H1 (cell line): Measurements from ENCODE around the gene CYP17A1. TPM values are rescaled to one million over a fixed set of nuclear protein-coding genes. Genes with fewer than 3 reads are reported as not detected.

ENCODE experiments used
- CTCF ChIA-PET: fragments of 300-600 bp; sonication (Branson Sonifier 250); formaldehyde crosslinking; loops from one replicate; lab custom pipeline; 2021; ENCODE audit not compliant: partially characterized antibody; lab: Charles Lee
- POLR2A ChIA-PET: fragments of 300-600 bp; sonication (Branson Sonifier 250); formaldehyde crosslinking; loops from one replicate; lab custom pipeline; 2021; ENCODE audit warnings: inconsistent platforms; ENCODE audit not compliant: partially characterized antibody; lab: Charles Lee
- DNase-seq, 2 experiments: peaks; one replicate each; pipeline versions ENCODE4 v3.0.0 to v3.0.0-alpha.2; 2010 to 2022; ENCODE audit warnings: low spot score in 2 of 2, low read depth in 1 of 2, mixed read lengths in 1 of 2
- FAIRE-seq: peaks from 2 replicates; lab custom pipeline; 2011; peaks lifted over from hg19 to GRCh38; lab: Jason Lieb, UNC
- H2AFZ ChIP-seq: 2 replicates; pipeline ENCODE4 v1.8.1; 2012; ENCODE audit warnings: low read length, inconsistent platforms
- H2AK5ac ChIP-seq: 2 replicates; pipeline ENCODE4 v1.6.1; 2013; ENCODE audit warnings: low read depth, low read length
- H2BK120ac ChIP-seq: replicated peaks from 2 replicates; pipeline ENCODE3; 2013; ENCODE audit warnings: low read depth, low read length, inconsistent platforms
- H2BK12ac ChIP-seq: 2 replicates; pipeline ENCODE4 v1.6.1; 2013; ENCODE audit warnings: low read depth, low read length
- H2BK15ac ChIP-seq: 2 replicates; pipeline ENCODE4 v1.6.1; 2013; ENCODE audit warnings: low read length
- H2BK20ac ChIP-seq: 2 replicates; pipeline ENCODE4 v1.6.1; 2013; ENCODE audit warnings: low read length
- H2BK5ac ChIP-seq: 2 replicates; pipeline ENCODE4 v1.6.1; 2013; ENCODE audit warnings: low read depth, low read length
- H3K14ac ChIP-seq: 2 replicates; pipeline ENCODE4 v1.6.1; 2013; ENCODE audit warnings: inconsistent platforms; ENCODE audit not compliant: insufficient read length
- H3K18ac ChIP-seq: 2 replicates; pipeline ENCODE4 v1.6.1; 2013; ENCODE audit warnings: low read length; ENCODE audit errors: extremely low read depth
- H3K23ac ChIP-seq: 2 replicates; pipeline ENCODE4 v1.6.1; 2013; ENCODE audit warnings: inconsistent platforms; ENCODE audit not compliant: insufficient read length
- H3K23me2 ChIP-seq: 2 replicates; pipeline ENCODE4 v1.6.1; 2013; ENCODE audit warnings: low read depth, low read length
- H3K27ac ChIP-seq: 2 replicates; pipeline ENCODE4 v1.6.1; 2011; ENCODE audit warnings: low read depth, low read length, inconsistent platforms
- H3K27me3 ChIP-seq, 4 experiments: replicated peaks in 1 of 4; 1 replicate in 1 of 4; 2 replicates in 3 of 4; pipeline versions ENCODE4 v1.6.1 to v1.8.1; 2011 to 2013; ENCODE audit warnings: low read length in 3 of 4, mild to moderate bottlenecking in 3 of 4, inconsistent platforms in 2 of 4, mixed read lengths in 2 of 4, moderate library complexity in 1 of 4; ENCODE audit not compliant: control insufficient read depth in 3 of 4, insufficient read depth in 3 of 4; ENCODE audit errors: extremely low read depth in 1 of 4
- H3K36me3 ChIP-seq, 4 experiments: 2 replicates each; pipeline versions ENCODE4 v1.6.1 to v1.8.1; 2011 to 2013; ENCODE audit warnings: mild to moderate bottlenecking in 4 of 4, low read length in 3 of 4, moderate library complexity in 2 of 4, control low read depth in 1 of 4, inconsistent platforms in 1 of 4; ENCODE audit not compliant: insufficient read depth in 4 of 4, control insufficient read depth in 2 of 4
- H3K4ac ChIP-seq: replicated peaks from 2 replicates; pipeline ENCODE3; 2013; ENCODE audit warnings: low read length, low read depth, mixed read lengths, inconsistent platforms; ENCODE audit not compliant: insufficient read length
- H3K4me1 ChIP-seq, 4 experiments: replicated peaks in 1 of 4; 1 replicate in 1 of 4; 2 replicates in 3 of 4; pipeline versions ENCODE4 v1.6.1 to v1.8.1; 2011 to 2013; ENCODE audit warnings: low read length in 3 of 4, inconsistent platforms in 2 of 4, mixed read lengths in 1 of 4; ENCODE audit not compliant: insufficient read depth in 4 of 4, control insufficient read depth in 3 of 4
- H3K4me2 ChIP-seq, 2 experiments: 2 replicates each; pipeline versions ENCODE4 v1.6.1 to v1.8.1; 2011 to 2013; ENCODE audit warnings: low read depth in 2 of 2, low read length in 2 of 2, control low read depth in 1 of 2, inconsistent platforms in 1 of 2, mild to moderate bottlenecking in 1 of 2; ENCODE audit not compliant: insufficient read depth in 1 of 2
- H3K4me3 ChIP-seq, 4 experiments: fragments of 200-600, 300-600 bp in 1 of 4; sonication (generic), shearing (Covaris generic), sonication (Bioruptor Twin) in 1 of 4; 2 replicates each; pipeline versions ENCODE4 v1.5.1 to v1.8.1; 2011 to 2016; ENCODE audit warnings: low read length in 4 of 4, low read depth in 3 of 4, control low read depth in 2 of 4, inconsistent platforms in 2 of 4, mild to moderate bottlenecking in 2 of 4, mixed read lengths in 1 of 4, moderate library complexity in 1 of 4; ENCODE audit not compliant: insufficient read depth in 2 of 4; ENCODE audit errors: extremely low read depth in 1 of 4
- H3K56ac ChIP-seq: replicated peaks from 2 replicates; pipeline ENCODE3; 2013; ENCODE audit warnings: low read depth, mild to moderate bottlenecking, mixed read lengths, low read length, inconsistent platforms; ENCODE audit not compliant: insufficient read length
- H3K79me1 ChIP-seq: 2 replicates; pipeline ENCODE4 v1.6.1; 2013; ENCODE audit warnings: low read depth, low read length, control low read depth
- H3K79me2 ChIP-seq, 2 experiments: 2 replicates each; pipeline versions ENCODE4 v1.6.1 to v1.8.1; 2012 to 2013; ENCODE audit warnings: low read length in 2 of 2, mild to moderate bottlenecking in 2 of 2, inconsistent platforms in 1 of 2; ENCODE audit not compliant: insufficient read depth in 2 of 2, control insufficient read depth in 1 of 2
- H3K9ac ChIP-seq, 4 experiments: replicated peaks in 1 of 4; 1 replicate in 1 of 4; 2 replicates in 3 of 4; pipeline versions ENCODE4 v1.6.1 to v1.8.1; 2011 to 2013; ENCODE audit warnings: low read depth in 3 of 4, low read length in 3 of 4, control low read depth in 2 of 4, mild to moderate bottlenecking in 2 of 4, moderate library complexity in 2 of 4, inconsistent platforms in 1 of 4; ENCODE audit errors: extremely low read depth in 1 of 4
- H3K9me3 ChIP-seq, 2 experiments: 2 replicates each; pipeline versions ENCODE4 v1.6.1 to v1.8.1; 2012 to 2013; ENCODE audit warnings: mild to moderate bottlenecking in 2 of 2, moderate library complexity in 2 of 2, control low read depth in 1 of 2, inconsistent platforms in 1 of 2, low read depth in 1 of 2, low read length in 1 of 2, mixed read lengths in 1 of 2; ENCODE audit not compliant: insufficient read depth in 2 of 2
- H4K20me1 ChIP-seq, 2 experiments: replicated peaks in 1 of 2; 2 replicates each; pipeline versions ENCODE3 to v1.8.1; 2011 to 2013; ENCODE audit warnings: inconsistent platforms in 2 of 2, low read length in 2 of 2, mild to moderate bottlenecking in 1 of 2; ENCODE audit not compliant: insufficient read depth in 2 of 2, control insufficient read depth in 1 of 2
- H4K5ac ChIP-seq: 2 replicates; pipeline ENCODE4 v1.6.1; 2013; ENCODE audit warnings: low read length, low read depth, mixed read lengths, inconsistent platforms; ENCODE audit not compliant: insufficient read length
- H4K8ac ChIP-seq: 2 replicates; pipeline ENCODE4 v1.8.0; 2013; ENCODE audit warnings: mild to moderate bottlenecking, moderate library complexity, low read length, inconsistent platforms; ENCODE audit not compliant: insufficient read depth; ENCODE audit errors: extremely low read depth
- H4K91ac ChIP-seq: replicated peaks from 2 replicates; pipeline ENCODE3; 2013; ENCODE audit warnings: low read length, mixed read lengths, inconsistent platforms; ENCODE audit not compliant: insufficient read length
- E2F6 ChIP-seq: IDR thresholded peaks from 2 replicates; pipeline ENCODE4 v1.6.1; 2012; ENCODE audit warnings: inconsistent platforms
- FOSL1 ChIP-seq: IDR thresholded peaks from 2 replicates; pipeline ENCODE4 v1.6.1; 2011; ENCODE audit warnings: mild to moderate bottlenecking, low read depth, low read length, moderate library complexity; ENCODE audit not compliant: insufficient read depth
- GTF2F1 ChIP-seq: IDR thresholded peaks from 2 replicates; pipeline ENCODE4 v1.6.1; 2012; ENCODE audit warnings: low read depth, low read length, improper control_type of control experiment, borderline replicate concordance
- HDAC6 ChIP-seq: IDR thresholded peaks from one replicate; pipeline ENCODE4 v1.7.1; 2012; ENCODE audit warnings: low read depth, mild to moderate bottlenecking, inconsistent platforms, low read length, moderate library complexity
- JUND ChIP-seq: IDR thresholded peaks from 2 replicates; pipeline ENCODE4 v1.6.1; 2011; ENCODE audit warnings: mild to moderate bottlenecking, improper control_type of control experiment, low read length
- MAFK ChIP-seq: IDR thresholded peaks from 2 replicates; pipeline ENCODE4 v1.6.1; 2012; ENCODE audit warnings: low read depth, mild to moderate bottlenecking, improper control_type of control experiment, low read length
- MAX ChIP-seq: IDR thresholded peaks from 2 replicates; pipeline ENCODE4 v1.6.1; 2012; ENCODE audit warnings: inconsistent platforms
- NRF1 ChIP-seq: IDR thresholded peaks from 2 replicates; pipeline ENCODE4 v1.6.1; 2011; ENCODE audit warnings: mild to moderate bottlenecking, low read depth, low read length, improper control_type of control experiment
- POLR2A ChIP-seq, 2 experiments: IDR thresholded peaks; 1 replicate in 1 of 2; 2 replicates in 1 of 2; pipeline ENCODE4 v1.6.1; 2011; ENCODE audit warnings: low read depth in 2 of 2, low read length in 2 of 2, mild to moderate bottlenecking in 2 of 2; ENCODE audit errors: control extremely low read depth in 1 of 2
- POLR2AphosphoS5 ChIP-seq: IDR thresholded peaks from 2 replicates; pipeline ENCODE4 v1.6.1; 2011; ENCODE audit warnings: low read depth, low read length
- SP2 ChIP-seq: IDR thresholded peaks from 2 replicates; pipeline ENCODE4 v1.6.1; 2012; ENCODE audit warnings: mild to moderate bottlenecking, low read length, inconsistent platforms
- TBP ChIP-seq: IDR thresholded peaks from 2 replicates; pipeline ENCODE4 v1.6.1; 2011; ENCODE audit warnings: low read depth, low read length, improper control_type of control experiment
- WGBS, 2 experiments: shearing (Covaris generic) in 1 of 2; methylation state at CpG; one replicate each; pipeline versions ENCODE4 v1.1.6 to v1.1.7; 2013 to 2015; ENCODE audit warnings: low lambda C conversion rate in 2 of 2, mixed read lengths in 2 of 2, inconsistent platforms in 1 of 2, low coverage in 1 of 2, missing lambda C conversion rate in 1 of 2; ENCODE audit not compliant: insufficient replicate concordance in 2 of 2, insufficient coverage in 1 of 2, insufficient read length in 1 of 2; ENCODE audit errors: extremely low coverage in 1 of 2, missing lambda C conversion rate in 1 of 2; 5-methylcytosine and 5-hydroxymethylcytosine counted together
- polyA plus RNA-seq, 7 experiments: library from polyadenylated mRNA; depleted of rRNA in 3 of 7; stranded (reverse) in 5 of 7; unstranded in 2 of 7; fragments of >200 nt in 5 of 7; fragments of 200-250 nt in 2 of 7; gene quantifications; 1 replicate in 5 of 7; 2 replicates in 1 of 7; 4 replicates in 1 of 7; pipeline versions ENCODE4 v1.2.1 to v1.2.3, GENCODE V29; 2011 to 2013; ENCODE audit warnings: missing spikeins in 2 of 7, mixed read lengths in 2 of 7
- total RNA-seq: library from RNA; stranded (reverse); fragmentation: NEBNext Ultra II Directional; extraction: Animal tissue kit (Norgen Biotek cat#: 25700); gene quantifications from 2 replicates; pipeline ENCODE4 v1.2.1, GENCODE V29; 2021

The CYP17A1 gene
- total and polyA plus RNA-seq, 2 of the 8 experiments (the other 6 are each of a cell fraction or from before 2014, with no cell fraction given) = not detected

GRCh38 chr10:102813734-102814452 lies 23.3 kb downstream of the CYP17A1 start:
- H4K91ac ChIP-seq = no peak overlapping the region
- no peak for TF ChIP-seq POLR2A (IDR thresholded peaks at IDR 0.05; ENCODE audit: control extremely low read depth in 1 of 2, low read depth in 2 of 2, low read length in 2 of 2)
- no peak for TF ChIP-seq MAX
- no peak for TF ChIP-seq SP2
- TF ChIP-seq E2F6 = no peak
- TF ChIP-seq FOSL1 = no peak
- no peak for TF ChIP-seq JUND
- TF ChIP-seq GTF2F1 = no peak
- no peak for TF ChIP-seq POLR2AphosphoS5
- no peak for TF ChIP-seq HDAC6
- no peak for TF ChIP-seq MAFK
- TF ChIP-seq TBP = no peak
- no peak for TF ChIP-seq NRF1
- DNase-seq = no peak
- no peaks in the 10 kb centered on the region for H4K20me1 ChIP-seq
- ChIA-PET POLR2A (no interaction called here), CTCF (interaction anchor here (0.6 to 1.4 kb wide), 3 partner anchors 59 to 198 kb away, joined by 3 to 4 read pairs (median 4); no protein-coding TSS in a partner anchor)
- peaks cover 0 to 7% (median 2%) of the 10 kb centered on the region in 4 experiments; a peak in 5 of 7 replicates for H3K4me1 ChIP-seq
- no peak overlapping the region for H2BK15ac ChIP-seq
- H3K79me2 ChIP-seq = no peaks in the 10 kb centered on the region
- H3K4me3 ChIP-seq = no peak overlapping the region
- no peak overlapping the region for H4K5ac ChIP-seq
- no peak overlapping the region for H3K14ac ChIP-seq
- no peak overlapping the region for H4K8ac ChIP-seq
- no peak overlapping the region for H3K4ac ChIP-seq
- no peak overlapping the region for H3K4me2 ChIP-seq
- H2AK5ac ChIP-seq = no peak overlapping the region
- H2BK12ac ChIP-seq = no peak overlapping the region; the same call in 1 of the 2 replicates
- peaks cover 0 to 7% (median 2%) of the 10 kb centered on the region in 4 experiments; a peak in 2 of 8 replicates for H3K36me3 ChIP-seq
- H2BK120ac ChIP-seq = no peak overlapping the region
- 94% methylated on average over 16 of the region's 16 CpGs; no CpG with 5 or more reads in 1 of the 2 experiments for WGBS, 2 experiments
- H3K23me2 ChIP-seq = no peaks in the 10 kb centered on the region
- no peak overlapping the region for H3K56ac ChIP-seq
- FAIRE-seq = no peak
- H2BK5ac ChIP-seq = 0 out of 2 replicates have a peak overlapping the region, but pooled peaks have one; percentile 44
- no peaks in the 10 kb centered on the region for H3K27me3 ChIP-seq
- no peak overlapping the region for H2AFZ ChIP-seq
- no peaks in the 10 kb centered on the region for H3K9me3 ChIP-seq
- H3K18ac ChIP-seq = no peak overlapping the region
- no peaks in the 10 kb centered on the region for H3K79me1 ChIP-seq
- H2BK20ac ChIP-seq = no peak overlapping the region
- no peak overlapping the region for H3K27ac ChIP-seq
- H3K23ac ChIP-seq = no peak overlapping the region
- no peak overlapping the region for H3K9ac ChIP-seq
